ENCODE measurements around the gene HIF3A.

The HIF3A gene

DNA sequence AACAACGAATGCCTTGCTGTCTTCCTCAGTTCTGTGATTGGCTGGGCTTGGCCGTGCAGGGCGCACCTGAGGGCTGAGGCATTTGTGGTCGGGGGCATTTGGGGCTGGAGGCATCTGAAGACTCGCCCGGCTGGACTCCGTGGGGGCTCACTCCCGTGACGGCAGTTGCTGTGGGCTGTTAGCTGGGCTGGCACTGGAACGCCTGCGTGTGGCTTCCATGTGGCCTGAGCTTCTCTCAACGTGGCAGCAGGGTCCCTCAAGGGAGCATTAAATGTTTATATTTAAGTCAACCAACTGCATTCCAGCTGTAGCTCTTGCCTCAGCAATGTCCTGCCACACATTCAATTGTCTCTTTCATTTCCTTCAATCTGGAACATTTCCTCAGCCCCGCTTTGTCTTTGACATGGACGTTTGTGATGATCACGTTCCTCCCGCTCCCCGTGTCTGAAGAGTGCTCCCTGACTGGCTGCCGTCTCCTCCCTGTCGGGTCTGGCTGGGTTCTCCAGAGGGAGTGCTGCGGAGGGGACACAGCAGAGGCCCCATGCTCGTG, 95.5 kb downstream of the HIF3A start:
- peaks cover 0 to 53% (median 0%) of the 10 kb centered on the region in 11 experiments; a peak in 8 of 22 replicates for H4K20me1 ChIP-seq
- peak in 1 of 11 experiments; percentile 72; a peak in 3 of 22 replicates for TF ChIP-seq Cebpa-rat (IDR thresholded peaks at IDR 0.05)
- peak overlapping the region in 6 of 10 experiments; percentile 9 to 39 (median 20); a peak in 9 of 20 replicates for H3K4me3 ChIP-seq
- peaks cover 54 to 66% (median 58%) of the 10 kb centered on the region in 10 experiments for H3K4me1 ChIP-seq
- no peaks in the 10 kb centered on the region for H3K9me3 ChIP-seq (replicated peaks in 1 of 11)
- peak overlapping the region in 9 of 11 experiments; percentile 36 to 90 (median 79); a peak in 18 of 22 replicates for H3K27ac ChIP-seq
- peaks cover 42 to 52% (median 45%) of the 10 kb centered on the region in 11 experiments for H3K36me3 ChIP-seq
- peak overlapping the region; percentile 17 to 82 (median 68); a peak in 21 of 22 replicates for H3K9ac ChIP-seq
- H3K4me2 ChIP-seq, result peak overlapping the region; percentile 76 to 96 (median 91)
- no peaks in the 10 kb centered on the region for H3K27me3 ChIP-seq

DNA sequence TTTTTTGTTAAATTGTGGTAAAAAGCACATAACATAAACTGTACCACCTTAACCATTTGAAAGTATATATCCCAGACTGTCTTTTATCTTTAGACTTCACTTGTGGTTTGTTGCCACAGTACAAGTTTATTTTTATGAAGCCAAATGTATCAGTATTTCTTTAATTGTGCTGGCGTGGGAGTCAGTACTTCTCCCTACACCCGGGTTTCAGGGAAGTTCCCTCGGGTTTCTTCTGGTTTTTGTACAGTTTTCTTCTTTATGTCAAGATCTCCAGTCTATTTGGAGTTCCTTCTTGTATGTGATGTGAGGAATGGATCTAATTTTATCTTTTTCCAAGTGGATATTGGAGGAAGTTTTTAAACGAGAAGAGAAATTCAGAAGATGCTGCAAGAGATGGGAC, 96.0 kb downstream of the HIF3A start:
- Histone ChIP-seq H3K9ac (peak overlapping the region; percentile 17 to 82 (median 68); a peak in 21 of 22 replicates), H3K4me1 (peaks cover 54 to 66% (median 58%) of the 10 kb centered on the region in 10 experiments), H3K9me3 (replicated peaks in 1 of 11) (no peaks in the 10 kb centered on the region), H3K4me3 (peak overlapping the region in 1 of 10 experiments; percentile 29; a peak in 3 of 20 replicates), H4K20me1 (peaks cover 0 to 48% (median 0%) of the 10 kb centered on the region in 11 experiments; a peak in 8 of 22 replicates), H3K27ac (peak overlapping the region in 9 of 11 experiments; percentile 36 to 90 (median 79); a peak in 18 of 22 replicates), H3K36me3 (peaks cover 37 to 47% (median 40%) of the 10 kb centered on the region in 11 experiments), H3K4me2 (peak overlapping the region; percentile 76 to 96 (median 91)), H3K27me3 (no peaks in the 10 kb centered on the region)
- no peak for TF ChIP-seq Cebpa-rat (IDR thresholded peaks at IDR 0.05)
